ENCODE measurements around the gene DCC.

DCC gene

DNA sequence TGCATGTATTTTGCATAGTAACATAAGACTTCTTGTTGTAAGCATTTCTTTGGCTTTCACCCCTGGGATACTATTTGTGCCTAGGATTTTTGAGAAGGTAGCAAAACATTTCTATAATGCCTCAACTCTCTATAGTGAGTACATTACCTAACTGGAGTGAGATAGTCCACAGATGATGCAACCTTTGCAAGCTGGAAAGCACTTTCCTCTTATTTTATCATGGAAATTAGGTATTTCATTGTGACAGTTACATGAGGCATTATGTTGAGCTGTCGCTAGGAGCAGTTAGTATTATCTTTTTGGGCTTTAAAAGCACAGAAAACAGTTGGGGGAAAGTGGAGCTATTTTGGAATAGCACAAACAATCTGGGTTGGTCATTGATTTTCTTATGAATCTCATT, 786.2 kb downstream of the DCC start:
- DNase-seq: no peak

DNA sequence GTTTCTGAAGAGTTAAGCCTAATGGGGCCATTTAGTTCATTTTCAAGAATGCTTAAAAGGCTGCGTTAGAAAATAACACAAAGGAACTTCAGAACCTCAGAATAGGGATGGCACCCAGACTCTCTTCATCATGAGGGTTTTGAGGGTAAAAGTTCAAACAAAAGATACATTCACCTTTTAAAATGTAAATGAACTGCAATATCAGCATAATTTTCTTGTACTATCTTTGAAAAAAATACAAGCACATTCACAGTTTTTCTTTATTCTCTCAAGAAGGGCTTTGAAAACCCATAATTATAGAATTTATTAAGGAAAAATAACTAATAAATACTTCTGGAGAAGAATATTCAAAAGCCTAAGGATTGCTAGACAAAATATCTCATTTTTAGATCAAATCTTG, 791.0 kb downstream of the DCC start:
- no peak for DNase-seq

DNA sequence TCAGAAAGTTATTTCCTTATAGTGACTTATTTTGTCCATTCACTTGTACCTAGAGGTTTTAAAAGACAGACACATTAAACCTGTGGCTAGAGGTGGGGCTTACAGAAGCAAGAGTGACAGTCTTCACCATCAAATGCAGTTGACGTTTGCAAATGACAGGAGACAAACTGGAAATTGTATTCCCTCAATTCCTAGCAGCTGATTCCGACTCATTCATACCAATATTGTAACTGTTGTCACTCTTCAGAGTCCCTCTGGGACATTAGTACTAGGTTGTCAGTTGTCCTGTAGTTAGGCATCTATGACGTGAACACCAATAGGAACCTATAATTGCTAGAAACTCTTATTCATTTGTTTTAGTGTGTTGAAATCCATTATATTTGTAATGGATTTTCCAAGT, 794.7 kb downstream of the DCC start:
- no peak for DNase-seq

DNA sequence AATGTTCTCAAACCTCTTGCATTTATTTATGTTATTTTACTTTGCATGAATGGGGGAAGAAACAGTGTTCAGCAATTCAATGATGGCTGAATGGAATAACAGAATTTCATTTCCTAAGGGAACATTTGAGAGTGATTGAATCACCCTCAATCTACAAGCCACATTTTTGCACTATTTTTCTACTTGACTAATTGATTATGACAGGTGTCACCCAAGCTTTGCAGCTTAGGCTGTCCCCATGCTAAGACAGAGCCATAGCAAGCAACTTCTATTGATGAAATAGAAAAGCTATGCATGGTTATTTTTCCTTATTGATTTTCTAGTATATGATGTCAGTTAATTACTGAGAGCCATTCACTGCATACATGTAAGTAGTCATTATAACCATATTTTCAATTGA, 795.7 kb downstream of the DCC start:
- no peak for DNase-seq

DNA sequence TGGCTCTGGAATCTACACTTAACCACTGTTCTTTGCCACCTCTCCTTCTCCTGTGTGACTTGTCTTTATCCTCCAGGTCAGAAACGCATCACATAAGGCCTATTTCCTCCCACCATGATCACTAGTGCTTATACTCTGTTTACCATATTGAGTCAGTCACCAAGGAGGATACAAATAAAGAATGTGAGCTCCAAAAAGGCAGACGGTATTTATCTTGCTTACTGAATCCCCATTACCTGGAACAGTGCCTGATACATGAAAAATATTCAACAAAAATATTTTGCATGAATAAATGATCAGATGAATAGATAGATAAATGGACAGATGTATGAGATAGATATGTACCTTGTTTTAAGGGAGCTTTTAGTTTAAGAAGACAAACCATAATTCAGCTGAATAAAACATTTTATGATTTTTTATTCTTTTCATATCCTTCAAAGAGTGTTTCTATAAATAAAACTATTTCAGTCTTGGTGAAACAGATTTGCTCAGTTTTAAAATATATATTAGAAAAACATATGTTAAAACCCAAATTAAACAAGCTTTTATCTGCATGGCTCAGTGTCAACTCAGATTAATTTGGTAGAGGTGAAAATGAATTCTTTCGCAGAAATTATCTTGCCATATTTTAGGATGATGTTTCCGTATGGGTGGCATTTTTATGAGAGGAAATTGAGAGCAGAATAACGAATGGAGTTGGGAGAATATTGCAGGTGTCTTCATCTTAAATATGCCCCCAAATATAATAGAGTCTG, 799.9 kb downstream of the DCC start:
- DNase-seq: no peak

DNA sequence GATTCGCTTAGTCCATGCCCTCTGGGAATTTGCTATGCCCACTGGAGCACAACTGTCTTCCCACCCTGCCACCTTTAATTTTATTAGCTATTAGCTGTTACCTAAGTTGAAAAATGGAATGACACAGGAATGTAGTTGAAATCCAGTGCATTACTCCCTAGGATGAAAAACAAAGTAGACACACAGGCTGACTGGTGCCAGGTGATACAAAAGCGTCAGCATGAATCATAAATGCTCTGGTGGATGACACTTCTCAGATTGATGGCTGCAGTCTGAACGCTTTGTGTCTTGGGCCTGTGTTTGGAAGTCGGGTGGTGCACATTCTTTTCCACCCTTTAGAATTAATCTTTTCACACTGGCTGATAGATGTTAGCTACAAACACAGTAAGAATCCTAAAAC, 802.0 kb downstream of the DCC start:
- no peak for DNase-seq

DNA sequence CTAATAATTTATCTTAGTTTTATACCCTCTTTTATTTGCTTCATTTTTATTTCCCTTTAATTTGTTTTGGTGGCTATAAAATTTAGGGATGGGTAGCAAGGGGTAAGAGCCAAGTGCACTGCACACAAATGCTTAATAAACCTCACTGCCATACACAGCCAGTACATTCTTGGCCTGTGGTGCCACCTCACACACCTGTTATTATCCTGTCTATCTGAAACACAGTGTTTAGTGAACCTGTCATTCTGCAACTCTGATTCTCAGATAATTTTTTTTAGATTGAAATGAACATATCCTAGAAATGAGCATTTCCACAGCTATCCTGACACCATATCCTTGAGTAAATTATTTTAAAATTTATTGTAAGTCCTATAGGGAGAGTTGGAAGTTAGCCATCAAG, 807.5 kb downstream of the DCC start:
- no peak for DNase-seq

DNA sequence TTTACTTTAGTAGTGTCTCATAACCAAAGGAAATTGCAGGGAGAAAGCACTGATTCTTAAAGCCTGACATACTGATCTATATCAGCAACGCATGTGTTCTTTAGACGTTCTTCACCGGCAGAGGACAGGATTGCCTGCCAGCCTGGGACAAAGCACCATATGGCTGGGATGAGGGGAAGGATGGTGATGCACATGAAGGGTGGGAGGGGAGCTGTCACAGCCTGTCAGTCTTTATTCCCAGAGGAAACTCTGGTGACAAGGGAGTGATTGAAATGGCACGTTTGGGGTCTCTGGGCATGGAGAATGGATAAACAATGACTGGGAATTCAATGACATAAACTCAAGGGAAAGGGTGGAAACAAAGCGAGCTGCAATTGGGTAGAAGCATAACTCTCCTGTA, 808.1 kb downstream of the DCC start:
- DNase-seq: no peak

DNA sequence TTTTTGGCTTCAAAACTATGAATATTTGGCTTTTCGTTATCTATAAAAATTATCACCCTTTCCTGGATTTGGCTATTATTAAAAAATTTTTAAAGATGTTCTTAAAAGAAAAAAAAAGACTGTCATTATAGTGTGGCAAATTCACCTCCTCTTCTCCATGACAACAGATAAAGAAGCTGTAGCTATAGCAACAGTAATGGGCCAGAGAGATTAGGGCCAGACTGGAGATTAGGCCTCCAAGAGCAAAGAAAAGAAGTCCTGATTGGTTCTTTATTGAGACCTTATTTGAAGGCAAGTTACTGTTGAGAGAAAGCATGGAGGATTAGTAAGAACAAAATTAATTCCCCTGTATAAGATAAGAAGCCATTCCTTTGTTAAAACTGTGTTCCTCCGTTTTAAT, 812.5 kb downstream of the DCC start:
- no peak for DNase-seq

DNA sequence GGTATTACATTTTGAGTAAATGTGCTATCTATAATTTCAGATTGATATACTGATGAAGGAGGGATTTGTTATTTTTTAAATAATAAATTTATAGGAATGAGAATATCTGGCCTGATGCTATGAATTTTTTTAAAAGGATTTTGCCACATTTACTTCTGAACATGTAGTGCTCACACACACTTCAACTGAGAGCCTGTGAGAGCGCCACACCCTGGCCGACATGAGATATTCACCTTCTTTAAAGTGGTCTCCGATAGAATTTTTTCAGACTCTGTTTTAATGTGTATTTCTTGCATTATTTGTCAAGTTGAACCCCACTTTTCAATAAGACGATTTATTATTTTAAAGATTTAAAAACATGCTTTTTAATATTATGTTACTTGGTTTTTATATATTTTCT, 813.3 kb downstream of the DCC start:
- no peak for DNase-seq

DNA sequence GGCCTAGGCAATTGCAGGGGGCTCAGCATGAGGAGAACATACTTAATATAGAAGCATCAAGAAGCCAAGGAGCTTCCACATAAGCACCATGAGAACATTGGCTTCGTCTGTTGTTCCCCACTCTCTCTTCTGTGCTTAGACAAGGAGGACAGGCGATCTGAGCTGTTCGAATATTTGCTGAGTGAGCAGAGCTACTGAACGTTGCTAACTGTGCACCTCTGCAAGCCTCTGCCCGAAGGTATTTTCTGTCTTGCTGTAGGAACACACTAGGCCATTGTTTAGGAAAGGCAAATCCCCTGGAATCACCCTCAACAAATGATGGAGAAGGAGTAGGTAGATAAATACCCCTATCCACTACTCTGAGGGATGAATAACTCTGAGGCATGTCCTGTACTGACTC, 813.8 kb downstream of the DCC start:
- no peak for DNase-seq

DNA sequence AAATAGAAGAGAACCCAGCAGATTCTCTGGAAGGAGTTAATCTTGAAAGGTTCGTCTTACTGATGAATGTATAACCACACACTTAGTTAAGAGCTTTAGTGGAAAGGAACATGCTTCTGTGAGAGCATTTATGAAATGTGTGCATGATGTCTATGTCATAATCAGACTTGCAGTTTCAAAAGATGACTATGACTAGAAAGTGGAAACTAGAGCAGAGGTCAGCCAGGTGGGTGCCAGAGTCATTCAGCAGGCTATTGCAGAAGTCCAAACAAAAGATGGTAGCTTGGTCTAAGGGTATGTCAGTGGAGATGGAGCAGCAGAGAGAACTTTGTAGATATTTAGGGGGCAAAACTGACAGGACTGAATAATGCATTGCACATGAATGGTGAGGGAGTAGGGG, 825.8 kb downstream of the DCC start:
- DNase-seq: no peak

DNA sequence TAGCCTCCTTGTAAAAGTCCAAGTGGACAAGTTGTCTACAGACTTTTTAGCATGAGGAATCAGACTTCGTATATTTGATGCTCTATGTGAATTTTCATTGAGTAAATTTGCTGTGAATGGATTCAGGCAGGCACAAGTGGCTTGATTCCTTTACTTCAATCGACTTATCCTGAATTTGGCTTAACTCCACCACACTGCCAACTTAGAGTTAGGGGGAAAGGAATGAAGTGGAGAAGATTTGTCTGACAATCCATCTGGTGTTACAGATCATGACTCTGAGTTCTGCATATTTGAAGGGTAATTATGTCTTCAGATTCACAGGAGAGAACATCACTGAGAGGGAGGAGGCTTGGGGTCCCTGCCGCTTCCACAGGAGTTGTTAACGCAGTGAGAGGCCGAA, 829.3 kb downstream of the DCC start:
- no peak for DNase-seq

DNA sequence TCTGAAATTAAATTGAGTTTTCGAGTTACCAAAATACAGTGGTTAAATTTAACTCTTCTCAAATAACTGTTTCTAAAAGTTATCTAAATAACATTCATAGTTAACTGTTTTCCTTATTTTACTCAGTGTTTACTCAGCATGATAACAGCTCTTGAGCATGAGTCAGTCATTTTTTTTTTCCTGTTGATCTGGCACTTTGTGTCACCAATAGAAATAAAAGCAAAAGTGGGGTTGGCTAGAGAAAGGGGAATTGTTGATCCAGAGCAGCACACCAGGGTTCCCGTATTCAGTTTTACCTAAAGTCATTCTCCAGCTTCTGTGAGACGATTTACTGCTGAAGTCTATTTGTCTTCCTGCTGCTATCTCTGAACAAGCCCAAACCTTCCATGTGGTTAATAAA, 851.6 kb downstream of the DCC start:
- no peak for DNase-seq

DNA sequence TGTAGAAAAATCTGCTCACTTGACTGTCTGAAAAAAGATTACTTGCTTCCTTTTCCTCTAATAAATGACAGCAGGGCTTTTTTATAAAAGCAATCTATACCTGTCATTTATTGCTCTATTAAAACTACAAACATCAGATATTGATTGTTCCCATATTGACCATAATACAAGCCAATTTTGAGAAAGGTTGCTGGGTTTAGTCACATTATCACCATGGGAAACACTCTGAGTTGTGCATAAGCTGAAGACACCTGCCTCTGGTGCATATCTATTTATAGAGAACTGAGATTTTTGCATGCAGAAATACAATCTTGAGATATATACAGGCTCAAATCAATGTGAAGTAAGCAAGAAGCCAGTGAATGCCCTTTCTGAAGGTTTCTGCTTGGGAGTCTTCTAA, 853.9 kb downstream of the DCC start:
- no peak for DNase-seq

DNA sequence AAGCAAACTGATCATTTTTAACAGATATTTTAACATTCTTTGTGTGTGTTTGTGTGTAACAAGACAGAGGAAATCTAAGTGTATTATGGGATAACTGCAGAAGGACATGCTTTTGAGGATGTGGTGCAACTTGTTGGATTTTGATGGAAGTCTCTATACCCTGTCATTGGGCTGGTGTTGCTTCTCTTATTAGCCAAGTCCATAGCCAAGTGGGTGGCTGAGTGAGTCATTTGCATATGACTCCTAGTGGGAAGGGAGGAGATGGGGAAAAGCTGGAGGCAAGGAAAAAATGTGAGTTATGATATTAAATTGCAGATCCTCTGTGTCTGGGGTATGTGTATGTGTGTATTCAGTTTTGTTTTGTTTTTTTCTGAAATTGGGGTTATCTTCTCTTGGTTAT, 879.9 kb downstream of the DCC start:
- DNase-seq: no peak

DNA sequence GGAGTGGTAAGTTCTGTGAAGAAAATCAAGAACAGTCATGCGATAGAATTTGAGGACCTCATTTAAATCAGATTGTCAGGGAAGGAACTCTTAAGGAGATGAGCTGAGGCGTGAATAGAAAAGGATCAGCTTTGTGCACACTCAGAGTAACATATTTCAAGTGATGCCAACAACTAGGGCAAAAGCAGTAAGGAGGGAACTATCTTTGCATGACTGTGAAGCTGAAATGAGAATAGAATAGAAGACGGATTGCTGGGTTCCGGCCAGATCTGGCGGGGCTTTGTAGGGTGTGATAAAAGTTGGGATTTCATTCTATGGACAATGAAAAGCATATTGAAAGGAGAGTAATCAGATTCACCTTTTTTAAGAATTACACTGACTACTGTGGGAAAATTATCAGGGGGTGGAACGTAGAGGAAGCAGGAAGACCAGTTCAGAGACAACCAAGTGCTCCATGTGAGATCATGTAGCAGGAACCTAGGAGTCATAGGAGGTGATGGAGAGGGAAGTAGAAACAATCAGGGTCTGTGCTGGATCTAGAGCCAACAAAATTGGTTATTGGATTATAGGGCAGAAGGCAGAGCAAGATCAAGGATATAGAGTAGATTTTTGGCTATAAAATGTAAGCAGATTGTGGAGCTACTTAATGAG, 884.3 kb downstream of the DCC start:
- no peak for DNase-seq

DNA sequence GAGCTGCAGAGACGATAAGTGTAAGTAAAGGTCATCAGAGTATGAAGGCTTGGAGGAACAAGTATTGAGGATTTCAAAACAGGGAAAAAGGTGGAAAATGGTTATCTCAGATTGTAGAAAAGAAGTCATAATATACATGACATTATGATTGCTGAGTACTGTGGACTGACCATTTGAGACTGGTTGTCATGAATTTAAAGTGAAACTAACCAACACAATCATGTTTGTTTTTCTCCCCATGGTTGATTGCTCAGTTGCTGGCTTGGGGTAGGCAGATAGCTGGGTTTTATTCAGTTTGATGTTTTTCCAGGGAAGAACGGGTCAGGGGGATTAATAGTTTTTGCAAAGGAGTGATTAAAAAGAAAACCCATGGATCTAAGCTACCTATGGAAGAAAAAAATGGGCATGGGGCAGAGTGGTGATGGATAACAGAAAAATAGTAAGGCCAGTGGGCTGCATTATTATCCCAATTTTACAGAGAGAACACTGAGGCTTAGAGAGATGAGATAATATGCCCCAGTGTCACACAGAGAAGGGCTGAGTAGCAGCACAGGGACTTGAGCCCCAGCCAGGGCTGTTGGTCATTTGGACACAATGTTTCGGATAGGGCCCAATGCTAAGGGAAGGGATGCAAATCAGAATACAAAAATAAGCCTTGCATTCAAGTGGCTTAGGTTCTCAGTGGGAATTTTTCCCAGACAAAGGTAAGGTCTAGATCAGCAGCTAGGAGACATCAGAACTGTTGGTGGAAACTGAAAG, 885.7 kb downstream of the DCC start:
- DNase-seq: no peak

DNA sequence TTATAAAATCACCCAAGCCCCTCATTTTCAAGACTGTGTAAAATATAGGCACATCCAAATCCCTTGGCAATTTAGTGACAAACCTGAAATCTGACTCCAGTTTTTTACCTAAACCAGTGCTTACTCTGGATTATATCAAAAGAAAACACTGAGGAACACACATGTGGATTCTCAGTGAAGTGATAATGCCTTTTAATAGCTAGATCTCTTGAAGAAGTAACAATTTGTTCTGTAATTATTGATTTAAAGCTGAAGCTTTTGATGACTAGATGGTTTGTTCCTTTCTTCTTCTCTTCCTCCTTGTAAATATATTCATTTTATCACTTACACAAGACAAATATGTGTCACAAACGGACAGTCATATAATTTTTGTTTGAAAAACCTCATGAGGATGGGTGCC, 894.6 kb downstream of the DCC start:
- DNase-seq: no peak

DNA sequence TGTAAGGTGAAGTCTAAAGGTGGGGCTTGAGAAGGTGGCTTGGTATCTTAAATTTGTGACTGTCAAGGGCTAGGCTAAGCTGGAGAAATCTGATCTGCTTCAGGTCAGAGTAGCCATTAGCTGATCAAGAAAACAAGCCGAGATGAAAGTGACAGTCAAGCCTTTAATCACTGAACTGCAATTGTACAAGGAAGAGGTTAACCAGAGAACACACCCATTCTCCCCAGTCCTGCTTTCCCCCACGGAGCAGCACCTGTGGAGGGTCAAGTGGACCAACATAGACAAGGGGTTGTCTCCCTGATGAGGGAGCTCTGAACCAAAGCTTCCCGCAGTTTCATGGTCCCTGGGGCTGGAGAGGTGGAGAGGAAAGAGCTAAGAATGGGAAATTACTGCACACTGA, 901.2 kb downstream of the DCC start:
- DNase-seq: no peak

DNA sequence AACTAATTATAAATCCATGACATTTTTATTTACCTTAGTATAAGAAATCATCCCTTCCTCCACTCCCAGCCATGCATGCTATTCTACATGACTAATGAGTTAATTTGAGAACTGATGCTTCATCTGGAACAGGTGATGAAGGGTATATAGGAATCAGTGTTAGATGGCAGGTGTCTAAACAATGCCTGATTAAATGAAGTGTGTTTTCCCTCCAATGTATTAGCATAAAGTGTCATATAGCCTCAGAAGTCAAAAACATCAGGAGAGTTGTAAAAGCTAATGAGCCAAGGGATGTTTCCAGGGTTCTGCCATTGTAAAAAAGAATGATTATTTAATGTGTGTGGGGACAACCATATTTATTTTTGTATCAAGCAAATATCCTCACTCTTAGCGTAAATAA, 913.8 kb downstream of the DCC start:
- DNase-seq: no peak

DNA sequence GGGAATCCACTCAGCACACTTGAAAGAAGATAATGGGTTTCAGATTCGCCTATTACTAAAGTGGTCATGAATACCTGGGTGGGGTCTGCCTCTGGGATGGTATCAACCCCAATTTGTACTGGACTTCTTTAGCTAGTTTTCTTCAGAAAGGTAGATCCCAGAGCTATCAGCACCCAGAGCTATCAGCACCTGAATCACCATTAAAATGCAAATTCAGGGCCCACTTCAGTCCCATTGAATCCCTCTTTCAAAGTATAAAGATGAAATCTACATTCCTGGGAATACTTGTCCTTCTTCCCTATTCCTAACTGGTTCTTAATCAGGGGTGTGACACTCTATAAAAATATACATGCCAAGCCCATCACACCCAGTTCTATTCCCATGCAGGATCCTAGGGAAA, 914.3 kb downstream of the DCC start:
- no peak for DNase-seq

DNA sequence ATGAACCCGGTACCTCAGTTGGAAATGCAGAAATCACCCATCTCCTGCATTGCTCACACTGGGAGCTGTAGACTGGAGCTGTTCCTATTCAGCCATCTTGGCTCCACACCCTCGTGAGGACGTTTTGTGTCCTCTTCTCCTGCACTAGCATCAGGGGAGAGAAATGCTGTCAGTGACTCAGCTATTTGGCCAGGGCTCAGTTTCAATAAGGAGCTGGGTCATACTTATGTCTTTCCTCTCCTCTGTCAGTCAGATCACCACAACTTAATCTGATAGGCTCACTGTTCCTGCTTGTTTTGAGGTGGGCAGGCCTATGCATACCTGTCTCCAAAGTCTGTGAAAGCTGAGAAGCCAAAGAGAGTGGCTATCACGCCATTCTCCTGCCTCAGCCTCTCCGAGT, 921.2 kb downstream of the DCC start:
- DNase-seq: no peak

DNA sequence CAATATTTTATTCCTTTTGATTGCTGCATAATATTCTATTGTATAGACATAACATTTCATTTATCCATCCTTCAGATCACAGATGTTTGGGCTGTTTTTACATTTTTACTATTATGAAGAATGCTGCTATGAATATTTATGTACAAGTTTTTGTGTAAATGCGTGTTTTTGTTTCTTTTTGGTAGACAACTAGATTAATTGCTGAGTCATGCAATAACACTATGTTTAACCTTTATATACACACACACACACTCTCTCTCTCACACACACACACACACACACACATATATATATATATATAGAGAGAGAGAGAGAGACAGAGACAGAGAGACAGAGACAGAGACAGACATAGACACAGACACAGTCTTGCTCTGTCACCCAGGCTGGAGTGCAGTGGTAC, 926.9 kb downstream of the DCC start:
- DNase-seq: no peak
